ENCODE results near the gene ARL13B. TPM values are rescaled to one million over a fixed set of nuclear protein-coding genes. Genes with fewer than 3 reads are reported as not detected.
"Not testable (repeated sequence)": the region's sequence is repeated elsewhere in the genome, so short reads cannot be mapped to it uniquely, and the experiment has no call there.

Gene ARL13B
- total and polyA plus RNA-seq, 10 of the 15 experiments (the other 5 are each of a cell fraction or from before 2014, with no cell fraction given), result 3.0 to 10.4 (median 7.9) TPM

DNA sequence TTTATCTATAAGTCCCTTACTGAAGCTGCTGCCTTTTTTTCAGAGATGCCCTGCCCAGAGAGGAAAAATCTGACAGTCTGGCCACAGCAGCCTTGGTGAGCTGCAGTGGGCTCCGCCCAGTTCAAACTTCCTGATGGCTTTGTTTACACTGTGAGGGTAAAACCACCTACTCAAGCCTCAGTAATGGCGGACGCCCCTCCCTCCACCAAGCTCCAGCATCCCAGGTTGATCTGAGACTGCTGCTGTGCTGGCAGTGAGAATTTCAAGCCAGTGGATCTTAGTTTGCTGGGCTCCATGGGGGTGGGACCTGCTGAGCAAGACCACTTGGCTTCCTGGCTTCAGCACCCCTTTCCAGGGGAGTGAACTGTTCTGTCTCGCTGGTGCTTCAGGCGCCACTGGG lies 100.6 kb downstream of the ARL13B start:
- H4K20me1 ChIP-seq (ENCODE audit: control insufficient read depth, insufficient read depth); H3K79me2 ChIP-seq (ENCODE audit: control insufficient read depth, insufficient read depth, low read length); SMC1A ChIA-PET (ENCODE audit: uncharacterized antibody, unreplicated experiment); intact Hi-C loops (cut with micrococcal nuclease; ENCODE audit: unreplicated experiment); FAIRE-seq; BruUV-seq (replicated peaks); H3K4me2 ChIP-seq (ENCODE audit: control insufficient read depth, insufficient read depth); H3K9me3 ChIP-seq (replicated peaks; ENCODE audit: control insufficient read depth, insufficient read depth, low read length); in situ Hi-C loops (cut with MboI); H2AFZ ChIP-seq (ENCODE audit: control insufficient read depth, low read depth, low read length); H3K27me3 ChIP-seq (replicated peaks in 1 of 2; ENCODE audit: control insufficient read depth in 2 of 2, insufficient read depth in 2 of 2, low read length in 1 of 2); H3K4me3 ChIP-seq; ATAC-seq; H3K27ac ChIP-seq (ENCODE audit: control insufficient read depth, insufficient read depth); H3K4me1 ChIP-seq (ENCODE audit: control insufficient read depth, insufficient read depth, low read length); DNase-seq (ENCODE audit: low read depth, low spot score); RAD21 ChIA-PET (ENCODE audit: unreplicated experiment); H3K9ac ChIP-seq (ENCODE audit: control insufficient read depth, insufficient read depth, low read length): not testable (repeated sequence)
- POLR2A ChIA-PET, result interaction anchor here (1.1 kb wide), 1 partner anchor 18 kb away, joined by 3 read pairs; the partner anchor contains the start of genes DHFR2 and NSUN3
- 100% methylated on average over 5 of the region's 5 CpGs for WGBS (ENCODE audit: insufficient coverage, insufficient replicate concordance, low lambda C conversion rate, missing lambda C conversion rate)
- CTCF ChIA-PET, result interaction anchor here (2.0 kb wide), 1 partner anchor 9 kb away, joined by 6 read pairs; no protein-coding TSS in a partner anchor
- H3K36me3 ChIP-seq (ENCODE audit: control insufficient read depth in 2 of 2, insufficient read depth in 2 of 2, low read length in 1 of 2), result peaks cover 0 to 16% of the 10 kb centered on the region in 2 experiments; a peak in 3 of 4 replicates

DNA sequence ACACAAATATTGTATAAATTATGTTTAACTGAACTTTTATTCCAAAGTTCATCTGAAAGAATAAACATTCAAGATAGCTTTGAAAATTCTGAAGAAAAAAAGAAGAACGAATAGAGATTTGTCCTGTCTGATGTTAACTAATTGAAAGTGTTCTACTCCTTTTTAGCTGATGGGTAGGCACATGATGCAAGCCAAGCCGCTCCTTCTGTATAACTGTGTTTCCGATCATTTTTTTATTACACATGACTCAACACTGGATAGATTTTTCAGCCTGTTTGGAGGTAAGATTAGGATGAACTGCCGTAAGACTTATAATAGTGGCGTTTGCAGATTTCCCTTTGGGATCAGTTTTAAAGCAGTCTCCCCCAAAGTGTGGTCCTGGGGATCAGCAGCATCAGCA lies 101.9 kb downstream of the ARL13B start:
- DNase-seq (ENCODE audit: low read depth, low spot score), result no peak
- H3K27me3 ChIP-seq (replicated peaks in 1 of 2; ENCODE audit: control insufficient read depth in 2 of 2, insufficient read depth in 2 of 2, low read length in 1 of 2), result no peaks in the 10 kb centered on the region
- intact Hi-C loops (cut with micrococcal nuclease; ENCODE audit: unreplicated experiment), result no loop called here
- FAIRE-seq, result no peak
- BruUV-seq (replicated peaks), result no TSS peak
- CTCF ChIA-PET, result interaction anchor here (0.6 to 1.8 kb wide), 5 partner anchors 12 to 79 kb away, joined by 3 to 15 read pairs (median 3); partner anchors contain the start of genes DHFR2 and NSUN3
- in situ Hi-C loops (cut with MboI), result no loop called here
- SMC1A ChIA-PET (ENCODE audit: uncharacterized antibody, unreplicated experiment), result interaction anchor here (0.7 to 1.8 kb wide), 5 partner anchors 10 to 19 kb away, joined by 3 to 7 read pairs (median 3); partner anchors contain the start of genes DHFR2 and NSUN3
- TF ChIP-seq ZNF24 (IDR thresholded peaks at IDR 0.05), result no peak
- no peak for TF ChIP-seq KDM1A (IDR thresholded peaks at IDR 0.05; ENCODE audit: borderline replicate concordance)
- no peak for TF ChIP-seq SIN3A (IDR thresholded peaks at IDR 0.05; ENCODE audit: low read depth, low read length)
- no peak for TF ChIP-seq SIX5 (IDR thresholded peaks at IDR 0.05; ENCODE audit: low read depth, low read length, severe bottlenecking)
- TF ChIP-seq HDGF (IDR thresholded peaks at IDR 0.05), result no peak
- no peak for TF ChIP-seq SP1 (IDR thresholded peaks at IDR 0.05; ENCODE audit: low read depth, low read length)
- H3K4me3 ChIP-seq, result no peak overlapping the region
- no peak overlapping the region for H3K27ac ChIP-seq (ENCODE audit: control insufficient read depth, insufficient read depth)
- no peak overlapping the region for H3K9ac ChIP-seq (ENCODE audit: control insufficient read depth, insufficient read depth, low read length)
- RAD21 ChIA-PET (ENCODE audit: unreplicated experiment), result interaction anchor here (1.8 kb wide), 1 partner anchor 13 kb away, joined by 5 read pairs; no protein-coding TSS in a partner anchor
- H3K36me3 ChIP-seq (ENCODE audit: control insufficient read depth in 2 of 2, insufficient read depth in 2 of 2, low read length in 1 of 2), result peaks cover 0 to 16% of the 10 kb centered on the region in 2 experiments; a peak in 3 of 4 replicates
- ATAC-seq, result no peak
- no peaks in the 10 kb centered on the region; the same call in 1 of the 2 replicates for H3K79me2 ChIP-seq (ENCODE audit: control insufficient read depth, insufficient read depth, low read length)
- no peaks in the 10 kb centered on the region; the same call in 1 of the 2 replicates for H3K4me1 ChIP-seq (ENCODE audit: control insufficient read depth, insufficient read depth, low read length)
- 97% methylated on average over 5 of the region's 5 CpGs for WGBS (ENCODE audit: insufficient coverage, insufficient replicate concordance, low lambda C conversion rate, missing lambda C conversion rate)
- no peaks in the 10 kb centered on the region; the same call in 1 of the 3 replicates for H3K9me3 ChIP-seq (replicated peaks; ENCODE audit: control insufficient read depth, insufficient read depth, low read length)
- H2AFZ ChIP-seq (ENCODE audit: control insufficient read depth, low read depth, low read length), result no peak overlapping the region
- no peak overlapping the region for H3K4me2 ChIP-seq (ENCODE audit: control insufficient read depth, insufficient read depth)
- H4K20me1 ChIP-seq (ENCODE audit: control insufficient read depth, insufficient read depth), result no peaks in the 10 kb centered on the region
- POLR2A ChIA-PET, result interaction anchor here (0.9 to 1.3 kb wide), 2 partner anchors 11 to 19 kb away, joined by 3 to 6 read pairs; partner anchors contain the start of genes DHFR2 and NSUN3
